ENCODE data around the gene APH1B. TPM values are rescaled to one million over a fixed set of nuclear protein-coding genes. Genes with fewer than 3 reads are reported as not detected.

APH1B gene
- total RNA-seq, 1 donor, result 17.7 TPM

DNA sequence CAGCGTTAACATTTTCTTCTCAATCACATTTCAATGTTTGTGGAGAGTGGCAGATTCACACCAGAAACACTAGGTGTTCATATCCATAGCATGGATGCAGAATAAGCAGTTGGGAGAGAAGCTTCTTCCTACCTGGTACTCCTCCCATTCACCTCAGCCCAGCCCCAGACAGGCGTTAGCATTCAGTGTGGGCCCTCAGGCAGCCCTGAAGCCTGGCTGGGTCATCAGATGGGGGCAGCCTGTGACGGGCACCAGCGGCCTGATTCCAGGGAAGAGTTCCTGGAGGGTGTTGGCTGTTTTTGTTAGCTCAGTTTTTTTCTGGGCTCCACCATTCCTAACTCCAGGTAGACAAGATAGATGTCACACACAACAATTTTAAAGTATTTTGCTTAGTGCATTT lies 31.1 kb downstream of the APH1B start:
- Histone ChIP-seq H2AFZ (ENCODE audit: low read length) (no peak overlapping the region), H3K36me3 (ENCODE audit: insufficient read depth, low read length) (peaks cover 22% of the 10 kb centered on the region), H3K4me2 (ENCODE audit: insufficient read depth, low read length) (no peak overlapping the region), H3K9me3 (ENCODE audit: low read depth, low read length) (no peaks in the 10 kb centered on the region), H3K4me1 (ENCODE audit: insufficient read depth, low read length) (no peaks in the 10 kb centered on the region), H3K27ac (ENCODE audit: low read depth, low read length) (no peak overlapping the region), H4K20me1 (ENCODE audit: insufficient read depth, low read length) (no peaks in the 10 kb centered on the region), H3K27me3 (ENCODE audit: insufficient read depth, low read length) (no peaks in the 10 kb centered on the region), H3K79me2 (ENCODE audit: insufficient read depth, low read length) (no peaks in the 10 kb centered on the region), H3K4me3 (ENCODE audit: insufficient read depth, low read length) (no peak overlapping the region)
- no peak for DNase-seq (ENCODE audit: insufficient read length, low spot score, missing footprints)
- TF ChIP-seq, protein P1, sequence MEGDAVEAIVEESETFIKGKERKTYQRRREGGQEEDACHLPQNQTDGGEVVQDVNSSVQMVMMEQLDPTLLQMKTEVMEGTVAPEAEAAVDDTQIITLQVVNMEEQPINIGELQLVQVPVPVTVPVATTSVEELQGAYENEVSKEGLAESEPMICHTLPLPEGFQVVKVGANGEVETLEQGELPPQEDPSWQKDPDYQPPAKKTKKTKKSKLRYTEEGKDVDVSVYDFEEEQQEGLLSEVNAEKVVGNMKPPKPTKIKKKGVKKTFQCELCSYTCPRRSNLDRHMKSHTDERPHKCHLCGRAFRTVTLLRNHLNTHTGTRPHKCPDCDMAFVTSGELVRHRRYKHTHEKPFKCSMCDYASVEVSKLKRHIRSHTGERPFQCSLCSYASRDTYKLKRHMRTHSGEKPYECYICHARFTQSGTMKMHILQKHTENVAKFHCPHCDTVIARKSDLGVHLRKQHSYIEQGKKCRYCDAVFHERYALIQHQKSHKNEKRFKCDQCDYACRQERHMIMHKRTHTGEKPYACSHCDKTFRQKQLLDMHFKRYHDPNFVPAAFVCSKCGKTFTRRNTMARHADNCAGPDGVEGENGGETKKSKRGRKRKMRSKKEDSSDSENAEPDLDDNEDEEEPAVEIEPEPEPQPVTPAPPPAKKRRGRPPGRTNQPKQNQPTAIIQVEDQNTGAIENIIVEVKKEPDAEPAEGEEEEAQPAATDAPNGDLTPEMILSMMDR (IDR thresholded peaks at IDR 0.05; ENCODE audit: extremely low read depth, low read depth, low read length), result no peak

DNA sequence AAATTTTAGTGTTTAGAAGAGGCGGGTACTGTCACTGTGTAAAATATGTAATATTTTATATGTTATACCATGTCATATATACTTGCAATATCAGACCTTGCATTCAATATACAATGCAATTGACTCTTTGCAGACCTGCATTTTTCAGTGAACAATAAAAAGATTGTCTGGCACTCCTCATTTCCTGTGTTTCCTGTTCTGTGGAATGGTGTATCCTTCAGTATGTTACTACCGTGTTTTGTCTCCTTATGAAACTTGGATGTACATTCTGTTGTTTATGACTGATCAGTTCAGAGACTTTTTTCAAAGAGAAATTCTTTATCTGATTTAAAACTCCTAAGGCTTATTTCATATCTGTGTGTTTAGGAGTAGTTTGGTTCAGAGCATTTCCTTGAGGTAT lies 31.5 kb downstream of the APH1B start:
- H2AFZ ChIP-seq (ENCODE audit: low read length), result no peak overlapping the region
- H3K27me3 ChIP-seq (ENCODE audit: insufficient read depth, low read length), result no peaks in the 10 kb centered on the region
- no peak for DNase-seq (ENCODE audit: insufficient read length, low spot score, missing footprints)
- H3K36me3 ChIP-seq (ENCODE audit: insufficient read depth, low read length), result peaks cover 18% of the 10 kb centered on the region
- H3K9me3 ChIP-seq (ENCODE audit: low read depth, low read length), result no peaks in the 10 kb centered on the region
- no peaks in the 10 kb centered on the region for H3K4me1 ChIP-seq (ENCODE audit: insufficient read depth, low read length)
- no peak overlapping the region for H3K4me3 ChIP-seq (ENCODE audit: insufficient read depth, low read length)
- TF ChIP-seq, protein P1 (IDR thresholded peaks at IDR 0.05; ENCODE audit: extremely low read depth, low read depth, low read length), result no peak
- H3K4me2 ChIP-seq (ENCODE audit: insufficient read depth, low read length), result no peak overlapping the region
- no peak overlapping the region for H3K27ac ChIP-seq (ENCODE audit: low read depth, low read length)
- H3K79me2 ChIP-seq (ENCODE audit: insufficient read depth, low read length), result no peaks in the 10 kb centered on the region
- no peaks in the 10 kb centered on the region for H4K20me1 ChIP-seq (ENCODE audit: insufficient read depth, low read length)

DNA sequence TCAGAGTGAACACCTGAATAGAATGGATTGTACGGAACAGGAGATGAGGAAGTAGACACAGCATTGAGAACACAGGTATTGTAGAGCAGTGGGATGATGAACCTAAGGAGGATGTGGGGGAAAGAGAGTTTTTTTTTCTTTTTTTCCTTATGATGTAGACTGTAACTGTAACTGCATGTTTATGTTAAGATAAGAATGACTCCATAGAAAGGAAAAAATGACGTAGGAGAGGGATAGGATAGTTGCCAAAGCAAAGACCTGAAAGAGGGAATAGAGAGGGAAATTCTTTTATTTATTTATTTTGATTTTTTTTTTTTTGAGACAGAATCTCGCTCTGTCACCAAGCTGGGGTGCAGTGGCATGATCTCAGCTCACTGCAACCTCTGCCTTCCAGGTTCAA lies 33.2 kb downstream of the APH1B start:
- H3K9me3 ChIP-seq (ENCODE audit: low read depth, low read length), result no peaks in the 10 kb centered on the region
- no peak overlapping the region for H3K4me2 ChIP-seq (ENCODE audit: insufficient read depth, low read length)
- no peaks in the 10 kb centered on the region for H3K79me2 ChIP-seq (ENCODE audit: insufficient read depth, low read length)
- H4K20me1 ChIP-seq (ENCODE audit: insufficient read depth, low read length), result no peaks in the 10 kb centered on the region
- H3K36me3 ChIP-seq (ENCODE audit: insufficient read depth, low read length), result peaks cover 12% of the 10 kb centered on the region
- DNase-seq (ENCODE audit: insufficient read length, low spot score, missing footprints), result no peak
- no peak overlapping the region for H3K4me3 ChIP-seq (ENCODE audit: insufficient read depth, low read length)
- no peak overlapping the region for H2AFZ ChIP-seq (ENCODE audit: low read length)
- H3K27ac ChIP-seq (ENCODE audit: low read depth, low read length), result no peak overlapping the region
- TF ChIP-seq, protein P1 (IDR thresholded peaks at IDR 0.05; ENCODE audit: extremely low read depth, low read depth, low read length), result no peak
- no peaks in the 10 kb centered on the region for H3K4me1 ChIP-seq (ENCODE audit: insufficient read depth, low read length)
- no peaks in the 10 kb centered on the region for H3K27me3 ChIP-seq (ENCODE audit: insufficient read depth, low read length)

DNA sequence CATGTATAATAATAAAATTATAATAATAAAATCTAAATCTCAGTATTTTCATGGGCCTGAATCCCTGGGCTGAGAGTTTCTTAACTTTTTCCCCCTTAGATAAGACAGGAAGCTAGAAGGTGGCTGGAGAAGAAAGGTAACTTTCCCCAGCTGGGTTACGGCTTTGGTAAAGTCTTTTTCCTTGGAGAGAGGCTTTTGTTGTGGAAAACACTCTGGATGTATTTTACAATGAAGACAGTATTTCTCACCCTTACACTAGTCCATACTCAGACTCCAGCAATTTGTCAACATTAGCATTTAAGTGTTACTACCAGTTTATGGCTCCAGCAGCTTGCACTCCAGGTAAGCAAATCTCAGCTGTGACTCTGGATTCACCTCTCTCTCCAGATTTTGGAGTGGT lies 34.9 kb downstream of the APH1B start:
- Histone ChIP-seq H3K4me3 (ENCODE audit: insufficient read depth, low read length) (no peak overlapping the region), H3K4me1 (ENCODE audit: insufficient read depth, low read length) (no peaks in the 10 kb centered on the region)

More for the DNA sequence above, 34.9 kb downstream of the APH1B start:
- H3K4me2 ChIP-seq (ENCODE audit: insufficient read depth, low read length), result no peak overlapping the region
- H3K27ac ChIP-seq (ENCODE audit: low read depth, low read length), result no peak overlapping the region
- no peaks in the 10 kb centered on the region for H4K20me1 ChIP-seq (ENCODE audit: insufficient read depth, low read length)
- TF ChIP-seq, protein P1 (IDR thresholded peaks at IDR 0.05; ENCODE audit: extremely low read depth, low read depth, low read length), result no peak
- H3K36me3 ChIP-seq (ENCODE audit: insufficient read depth, low read length), result no peaks in the 10 kb centered on the region
- H2AFZ ChIP-seq (ENCODE audit: low read length), result no peak overlapping the region
- DNase-seq (ENCODE audit: insufficient read length, low spot score, missing footprints), result no peak
- no peaks in the 10 kb centered on the region for H3K9me3 ChIP-seq (ENCODE audit: low read depth, low read length)
- no peaks in the 10 kb centered on the region for H3K79me2 ChIP-seq (ENCODE audit: insufficient read depth, low read length)
- no peaks in the 10 kb centered on the region for H3K27me3 ChIP-seq (ENCODE audit: insufficient read depth, low read length)
